ENCODE measurements around the gene LXN.
"Not testable (repeated sequence)": the region's sequence is repeated elsewhere in the genome, so short reads cannot be mapped to it uniquely, and the experiment has no call there.

The LXN gene

GRCh38 chr3:158700559-158700958, 28.1 kb upstream of the LXN start:
- no peak overlapping the region for H3K4me3 ChIP-seq (replicated peaks; ENCODE audit: low read depth, low read length)
- DNase-seq (ENCODE audit: extremely low read depth, low read depth) = no peak
- TF ChIP-seq, protein P1, sequence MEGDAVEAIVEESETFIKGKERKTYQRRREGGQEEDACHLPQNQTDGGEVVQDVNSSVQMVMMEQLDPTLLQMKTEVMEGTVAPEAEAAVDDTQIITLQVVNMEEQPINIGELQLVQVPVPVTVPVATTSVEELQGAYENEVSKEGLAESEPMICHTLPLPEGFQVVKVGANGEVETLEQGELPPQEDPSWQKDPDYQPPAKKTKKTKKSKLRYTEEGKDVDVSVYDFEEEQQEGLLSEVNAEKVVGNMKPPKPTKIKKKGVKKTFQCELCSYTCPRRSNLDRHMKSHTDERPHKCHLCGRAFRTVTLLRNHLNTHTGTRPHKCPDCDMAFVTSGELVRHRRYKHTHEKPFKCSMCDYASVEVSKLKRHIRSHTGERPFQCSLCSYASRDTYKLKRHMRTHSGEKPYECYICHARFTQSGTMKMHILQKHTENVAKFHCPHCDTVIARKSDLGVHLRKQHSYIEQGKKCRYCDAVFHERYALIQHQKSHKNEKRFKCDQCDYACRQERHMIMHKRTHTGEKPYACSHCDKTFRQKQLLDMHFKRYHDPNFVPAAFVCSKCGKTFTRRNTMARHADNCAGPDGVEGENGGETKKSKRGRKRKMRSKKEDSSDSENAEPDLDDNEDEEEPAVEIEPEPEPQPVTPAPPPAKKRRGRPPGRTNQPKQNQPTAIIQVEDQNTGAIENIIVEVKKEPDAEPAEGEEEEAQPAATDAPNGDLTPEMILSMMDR (IDR thresholded peaks at IDR 0.05; ENCODE audit: low read depth, low read length, missing control alignments) = no peak

GRCh38 chr3:158696618-158697017, 24.2 kb upstream of the LXN start:
- DNase-seq (ENCODE audit: extremely low read depth, low read depth) = no peak
- TF ChIP-seq, protein P1 (IDR thresholded peaks at IDR 0.05; ENCODE audit: low read depth, low read length, missing control alignments) = no peak
- H3K4me3 ChIP-seq (replicated peaks; ENCODE audit: low read depth, low read length) = no peak overlapping the region

GRCh38 chr3:158693866-158694456, 21.5 kb upstream of the LXN start:
- H3K4me3 ChIP-seq (replicated peaks; ENCODE audit: low read depth, low read length); DNase-seq (ENCODE audit: extremely low read depth, low read depth): not testable (repeated sequence)

DNA sequence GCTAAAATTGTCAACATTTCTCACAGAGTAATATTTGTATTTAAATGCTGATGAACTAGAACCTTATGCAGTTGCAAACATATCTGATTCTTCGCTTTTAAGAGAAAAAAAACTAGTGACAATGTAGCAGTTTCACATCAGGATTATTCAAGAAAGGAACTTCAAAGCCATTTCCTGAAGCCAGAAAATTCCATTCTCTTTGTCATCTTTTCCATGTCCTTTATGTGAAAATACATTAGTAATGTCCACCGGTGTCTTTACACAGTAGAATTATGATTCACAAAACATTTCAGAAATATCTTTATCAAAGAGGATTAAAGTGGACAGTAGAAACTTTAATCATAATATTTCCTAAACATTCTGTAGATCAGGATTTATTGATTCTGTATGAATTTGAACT, 12.7 kb upstream of the LXN start:
- TF ChIP-seq, protein P1 (IDR thresholded peaks at IDR 0.05; ENCODE audit: low read depth, low read length, missing control alignments) = no peak
- H3K4me3 ChIP-seq (replicated peaks; ENCODE audit: low read depth, low read length) = no peak overlapping the region
- DNase-seq (ENCODE audit: extremely low read depth, low read depth) = no peak

DNA sequence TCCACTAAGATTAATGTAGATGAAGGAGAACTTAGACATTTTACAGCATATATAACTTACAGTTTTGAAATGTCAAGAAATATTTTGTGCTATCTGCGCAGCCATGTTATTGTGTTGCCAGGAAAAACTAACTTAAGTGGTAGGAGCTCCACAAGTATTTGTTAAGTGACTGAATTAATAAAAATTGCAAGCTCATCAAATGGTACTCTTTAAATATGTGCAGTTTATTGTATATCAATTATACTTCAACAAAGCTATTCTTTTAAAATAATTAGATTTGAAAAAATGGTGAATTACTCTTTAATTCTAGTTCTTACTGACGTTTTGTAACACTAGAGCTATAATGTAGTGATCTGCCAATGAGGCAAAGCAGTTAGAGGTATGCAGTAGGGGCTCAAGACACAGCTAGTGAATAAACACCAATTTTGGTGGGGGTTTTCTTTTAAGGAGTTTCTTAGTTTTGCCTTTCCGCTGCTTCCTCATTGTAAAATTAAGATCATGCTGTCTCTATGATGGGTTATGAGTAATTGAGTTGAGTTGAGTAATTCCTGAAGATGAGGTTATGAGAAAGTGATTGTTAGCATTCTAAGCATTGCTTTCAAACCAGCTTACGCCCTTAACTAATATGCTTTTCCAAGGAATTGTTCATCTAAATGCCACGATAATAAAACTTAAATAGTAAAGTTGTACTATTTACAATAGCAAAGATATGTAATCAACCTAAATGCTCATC, 10.9 kb upstream of the LXN start:
- TF ChIP-seq, protein P1 (IDR thresholded peaks at IDR 0.05; ENCODE audit: low read depth, low read length, missing control alignments) = no peak
- DNase-seq (ENCODE audit: extremely low read depth, low read depth) = no peak
- no peak overlapping the region for H3K4me3 ChIP-seq (replicated peaks; ENCODE audit: low read depth, low read length)

DNA sequence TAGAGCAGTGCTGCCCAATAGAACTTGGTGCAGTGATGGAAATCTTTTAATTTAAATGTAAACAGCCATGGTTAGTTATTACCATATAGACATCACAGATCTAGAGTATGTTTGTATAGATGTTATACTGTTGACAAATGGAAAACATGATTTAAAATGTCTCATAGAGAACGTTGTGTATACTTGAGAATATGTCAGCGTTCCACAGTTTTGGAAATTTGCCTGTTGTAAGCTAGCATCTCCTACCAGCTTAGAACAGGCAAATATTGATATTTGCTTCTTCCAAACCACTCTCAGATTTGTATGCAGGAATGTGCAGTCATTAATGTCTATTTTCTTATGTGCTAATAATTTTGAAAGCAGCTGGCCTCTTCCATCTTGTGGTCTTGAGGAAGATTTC, 8.4 kb upstream of the LXN start:
- no peak overlapping the region for H3K4me3 ChIP-seq (replicated peaks; ENCODE audit: low read depth, low read length)
- DNase-seq (ENCODE audit: extremely low read depth, low read depth) = no peak
- TF ChIP-seq, protein P1 (IDR thresholded peaks at IDR 0.05; ENCODE audit: low read depth, low read length, missing control alignments) = no peak

- DNase-seq (ENCODE audit: extremely low read depth, low read depth) = no peak
- TF ChIP-seq, protein P1 (IDR thresholded peaks at IDR 0.05; ENCODE audit: low read depth, low read length, missing control alignments) = no peak
- no peak overlapping the region for H3K4me3 ChIP-seq (replicated peaks; ENCODE audit: low read depth, low read length)
Measured at GRCh38 chr3:158679547-158680000, 7.1 kb upstream of the LXN start.
